Left renal cortex interstitium (tissue), 4 donors: ENCODE measurements around the gene FBN1. TPM values are rescaled to one million over a fixed set of nuclear protein-coding genes. Genes with fewer than 3 reads are reported as not detected.

Experiments used
- DNase-seq, 4 donors: peaks; one replicate each; pipeline ENCODE4 v3.0.0-alpha.2; 2013; ENCODE audit warnings: low read depth in 4 of 4, low spot score in 2 of 4, missing footprints in 1 of 4
- polyA plus RNA-seq, 4 donors: library from polyadenylated mRNA; unstranded; fragments of 120-200 nt; gene quantifications; one replicate each; pipeline ENCODE4 v1.2.1, GENCODE V29; 2013; ENCODE audit not compliant: insufficient read length in 4 of 4

FBN1 gene
- polyA plus RNA-seq, 4 donors: 70.2 to 118 (median 94.7) TPM

DNA sequence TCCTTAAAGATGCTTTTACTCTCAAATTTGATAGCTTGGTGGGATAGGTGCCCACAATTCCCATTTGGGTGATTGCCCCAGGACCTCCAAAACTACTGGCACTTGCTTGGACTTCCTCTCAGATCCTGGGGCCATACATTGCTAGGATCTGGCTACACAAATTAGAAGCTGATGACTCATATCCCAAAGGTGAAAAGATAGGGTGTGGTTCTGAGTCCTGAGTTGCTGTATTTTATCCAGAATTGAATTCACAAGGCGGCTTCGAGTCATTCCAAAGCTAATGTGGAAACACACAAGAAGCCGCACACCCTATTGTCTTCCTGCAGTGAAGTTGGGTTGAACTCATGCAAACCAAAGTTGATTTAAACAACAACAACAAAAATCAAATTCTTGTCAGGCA, 260.9 kb downstream of the FBN1 start:
- DNase-seq: no peak

DNA sequence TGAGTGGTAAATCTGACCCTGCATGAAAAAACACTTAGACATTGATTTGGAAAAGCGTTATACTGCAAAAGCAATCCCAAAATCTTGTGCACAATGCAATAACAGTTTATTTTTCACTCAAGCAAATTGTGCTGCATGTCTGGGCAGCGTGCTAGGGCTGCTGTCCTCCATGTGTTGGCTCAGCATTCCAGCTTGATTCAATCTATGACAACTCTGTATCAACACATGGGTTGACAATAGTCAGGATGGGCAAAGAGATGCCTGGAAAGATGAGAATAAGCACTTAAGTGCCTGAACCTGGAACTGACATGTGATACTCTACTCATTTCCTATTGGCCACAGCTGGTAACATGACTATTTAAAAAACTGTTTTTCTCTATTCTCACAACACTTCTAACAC, 262.5 kb downstream of the FBN1 start:
- no peak for DNase-seq

DNA sequence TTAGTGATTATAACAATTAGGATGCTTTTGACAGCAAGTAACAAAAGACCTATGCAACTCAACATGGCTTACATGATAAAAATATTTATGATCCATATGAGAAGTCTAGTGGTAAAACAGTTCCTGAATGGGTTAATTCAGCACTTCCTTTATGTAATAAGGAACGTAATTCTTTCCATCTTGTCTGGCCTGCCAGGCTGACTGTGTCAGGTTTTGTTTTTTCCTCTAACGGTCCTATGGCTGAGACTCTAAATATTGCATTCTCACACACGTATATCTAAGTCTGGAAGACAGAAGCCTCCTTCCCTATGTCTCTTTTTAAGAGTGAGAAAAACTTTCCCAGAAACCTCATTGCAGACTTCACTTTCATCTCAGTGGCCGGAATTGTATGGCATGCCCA, 263.6 kb downstream of the FBN1 start:
- no peak for DNase-seq

DNA sequence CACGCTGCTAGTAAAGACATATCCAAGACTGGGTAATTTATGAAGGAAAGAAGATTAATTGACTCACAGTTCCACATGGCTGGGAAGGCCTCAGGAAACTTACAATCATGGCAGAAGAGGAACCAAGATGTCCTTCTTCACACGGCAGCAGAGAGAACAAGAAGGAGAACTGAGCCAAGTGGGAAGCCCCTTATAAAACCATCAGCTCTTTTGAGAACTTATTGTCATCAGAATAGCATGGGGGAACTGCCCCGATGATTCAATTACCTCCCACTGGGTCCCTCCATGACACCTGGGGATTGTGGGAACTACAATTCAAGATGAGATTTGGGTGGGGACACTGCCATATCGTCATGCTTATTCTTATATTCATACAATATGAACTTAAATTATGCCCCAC, 265.3 kb downstream of the FBN1 start:
- DNase-seq: no peak

DNA sequence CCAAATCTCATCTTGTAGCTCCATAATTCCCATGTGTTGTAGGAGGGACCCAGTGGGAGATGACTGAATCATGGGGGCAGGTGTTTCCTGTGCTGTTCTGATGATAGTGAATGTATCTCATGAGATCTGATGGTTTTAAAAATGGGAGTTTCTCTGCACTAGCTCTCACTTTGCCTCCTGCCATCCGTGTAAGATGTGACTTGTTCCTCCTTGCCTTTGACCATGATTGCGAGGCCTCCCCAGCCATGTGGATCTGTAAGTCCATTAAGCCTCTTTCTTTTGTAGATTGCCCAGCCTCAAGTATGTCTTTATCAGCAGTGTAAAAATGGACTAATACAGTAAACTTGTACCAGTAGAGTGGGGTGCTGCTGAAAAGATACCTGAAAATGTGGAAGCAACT, 269.7 kb downstream of the FBN1 start:
- DNase-seq: no peak

DNA sequence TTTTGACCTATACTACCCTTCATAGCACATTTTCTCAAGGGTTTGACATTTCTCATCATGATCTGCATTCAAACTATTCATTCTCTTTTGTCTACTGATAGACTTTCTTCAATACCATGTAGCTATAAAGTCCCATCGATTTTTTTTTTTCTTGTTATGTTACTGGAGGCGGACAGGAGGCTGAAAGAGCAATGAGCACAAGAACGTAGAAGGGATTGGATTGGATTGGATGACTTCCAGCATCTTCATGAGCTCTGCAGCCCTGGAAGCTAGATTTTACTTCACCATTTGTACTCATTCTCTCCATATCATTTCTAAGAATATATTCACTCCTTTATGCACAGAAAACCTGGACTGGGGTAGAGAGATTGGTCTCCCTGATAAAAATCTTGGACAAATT, 271.0 kb downstream of the FBN1 start:
- DNase-seq: no peak

DNA sequence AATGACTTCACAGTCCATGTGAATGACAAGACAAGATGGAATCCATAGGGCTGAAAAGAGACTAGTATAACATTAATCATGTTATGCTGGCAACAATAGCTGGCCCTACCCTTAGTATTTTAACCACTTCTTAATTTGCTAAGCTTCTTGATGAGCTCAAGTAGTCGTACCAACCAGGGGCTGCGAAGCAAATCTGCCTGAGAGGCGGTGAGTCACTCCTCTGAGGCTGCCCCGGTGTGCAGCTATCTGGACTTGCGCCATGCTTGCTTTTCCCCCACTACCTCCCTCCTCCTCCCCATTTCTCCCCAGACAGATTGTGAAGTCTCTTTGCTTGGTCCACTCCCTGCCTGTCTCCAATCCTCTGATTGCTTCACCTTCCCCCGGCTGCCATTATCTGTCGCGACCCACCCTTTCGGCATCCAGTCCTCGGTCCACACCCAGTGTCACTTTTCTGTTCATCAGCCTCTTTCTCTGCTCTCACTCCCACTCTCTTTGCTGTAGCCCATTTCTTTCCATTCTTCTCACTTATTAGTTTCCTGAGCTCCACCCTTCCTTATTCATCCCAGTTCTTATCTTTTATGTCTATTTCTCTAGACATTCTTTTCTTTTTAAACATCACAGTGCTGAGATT, 271.6 kb downstream of the FBN1 start:
- no peak for DNase-seq

DNA sequence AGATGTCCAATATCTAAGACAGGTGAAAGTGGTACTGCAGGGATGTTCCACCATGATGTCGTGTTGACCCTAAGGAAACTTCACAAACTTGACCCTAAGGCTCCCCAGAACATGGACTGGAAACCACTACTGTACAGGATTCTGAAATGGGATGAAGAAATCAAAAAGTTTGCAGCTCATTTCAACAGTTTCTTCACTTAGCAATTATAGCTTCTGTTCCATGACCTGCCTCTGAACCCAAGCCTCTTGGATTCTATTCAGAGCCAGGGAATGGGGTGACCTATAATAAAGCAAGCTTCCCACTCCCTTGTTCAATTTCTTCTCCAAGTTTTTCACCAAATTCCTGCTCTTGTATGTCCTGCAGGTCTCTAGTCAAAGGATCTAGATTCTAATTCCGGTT, 273.5 kb downstream of the FBN1 start:
- DNase-seq: no peak

DNA sequence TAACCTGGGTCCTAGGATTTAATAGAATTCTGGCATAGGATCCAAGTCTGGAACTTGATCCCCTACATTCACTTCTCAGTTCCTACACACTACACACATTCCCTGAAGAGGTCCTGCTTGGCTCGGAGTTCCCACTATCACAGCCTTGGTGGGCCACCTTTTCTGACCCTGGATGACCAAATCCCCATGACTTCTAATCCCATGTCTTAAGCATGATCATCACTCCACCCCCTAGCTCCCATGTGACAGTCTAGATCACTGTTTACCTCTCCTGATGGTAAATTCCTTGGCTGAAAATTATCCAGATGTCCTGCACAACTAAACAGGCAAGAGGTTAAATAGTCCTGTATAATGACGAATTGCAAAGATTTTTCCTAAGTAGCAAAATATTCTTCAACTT, 274.0 kb downstream of the FBN1 start:
- DNase-seq: no peak

DNA sequence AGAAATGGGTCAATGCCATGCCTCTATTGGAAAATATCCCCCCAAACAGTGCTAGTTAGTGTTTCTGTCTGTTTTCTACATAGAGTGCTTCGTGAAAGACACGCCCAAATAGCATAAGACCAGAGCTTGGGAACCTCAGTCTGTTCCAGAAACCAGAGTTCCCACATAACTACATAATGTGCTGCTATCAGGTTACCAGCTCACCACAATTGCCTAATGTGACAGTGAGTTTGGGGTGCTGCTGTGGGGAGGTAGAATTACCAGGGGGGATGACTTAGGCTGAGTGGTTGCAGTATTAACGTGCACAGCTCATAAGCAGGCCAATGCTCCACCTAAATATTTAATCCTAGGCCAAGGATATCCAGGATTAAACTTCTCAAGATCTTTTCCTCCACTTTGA, 275.0 kb downstream of the FBN1 start:
- no peak for DNase-seq

DNA sequence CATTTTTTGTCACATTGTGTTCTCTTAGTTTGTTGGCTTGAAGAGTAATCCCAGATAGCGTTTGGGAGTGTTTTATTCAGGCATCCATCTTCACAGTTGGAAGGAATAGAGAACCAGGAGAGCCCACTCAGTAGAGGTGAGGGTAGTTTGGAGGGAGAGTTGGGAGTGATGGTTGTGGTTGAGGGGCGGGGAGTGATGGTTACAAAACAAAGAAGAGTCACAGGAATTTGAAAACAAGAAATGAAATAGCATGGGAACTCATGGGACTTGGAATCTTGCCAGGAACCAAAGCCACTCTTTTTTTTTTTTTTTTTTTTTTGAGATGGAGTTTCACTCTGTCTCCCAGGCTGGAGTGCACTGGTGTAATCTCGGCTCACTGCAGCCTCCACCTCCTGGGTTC, 278.0 kb downstream of the FBN1 start:
- DNase-seq: no peak

DNA sequence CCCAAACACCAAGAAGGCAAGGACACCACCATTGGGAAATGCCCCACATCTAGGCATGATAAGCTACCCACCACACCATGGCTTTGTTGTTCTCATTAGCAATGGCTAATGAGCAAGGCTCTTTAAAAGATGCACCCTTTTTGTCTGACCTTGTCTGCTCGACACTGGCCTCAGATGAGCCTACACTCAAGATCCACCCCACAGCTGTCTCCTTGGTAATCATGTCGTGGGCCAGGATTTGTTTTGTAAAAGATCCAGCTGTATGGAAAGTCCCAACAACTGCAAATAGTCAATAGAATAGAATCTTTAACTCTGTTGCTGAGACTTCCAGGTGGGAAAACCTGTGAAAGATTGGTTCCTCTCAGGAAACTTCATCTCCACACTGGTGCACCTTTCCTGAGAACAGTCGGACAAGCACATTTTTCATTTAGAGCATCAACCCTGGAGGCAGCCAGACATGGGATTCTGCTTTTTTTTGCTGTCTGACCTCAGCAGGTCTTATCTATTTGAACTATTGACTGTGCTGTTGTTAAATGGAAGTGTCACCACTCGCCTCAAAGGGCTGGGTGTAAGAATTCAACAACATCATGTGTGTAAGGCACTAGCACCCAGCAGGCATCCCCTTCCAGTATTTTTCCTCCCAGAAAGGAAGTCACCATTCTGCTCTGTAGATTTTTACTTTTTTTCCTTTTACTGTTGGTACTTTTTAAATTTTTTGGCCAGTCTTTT, 278.8 kb downstream of the FBN1 start:
- DNase-seq: no peak

DNA sequence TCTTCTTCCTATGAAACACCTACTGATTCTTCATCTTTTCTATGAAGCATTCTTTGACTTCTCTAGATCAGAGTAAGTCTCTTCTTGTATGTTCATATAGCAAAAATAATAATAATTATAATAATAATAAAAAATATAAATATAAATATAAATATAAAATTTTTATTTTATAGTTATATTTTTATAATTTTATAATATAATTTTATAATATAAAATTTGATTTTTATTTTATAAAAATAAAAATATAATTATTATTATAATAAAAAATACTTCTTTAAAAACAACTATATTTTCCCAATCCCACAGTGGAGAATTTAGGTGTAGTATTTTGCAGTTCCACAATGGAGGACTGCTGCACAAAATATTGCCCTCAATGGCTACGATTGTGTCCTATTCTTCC, 279.9 kb downstream of the FBN1 start:
- DNase-seq: no peak

DNA sequence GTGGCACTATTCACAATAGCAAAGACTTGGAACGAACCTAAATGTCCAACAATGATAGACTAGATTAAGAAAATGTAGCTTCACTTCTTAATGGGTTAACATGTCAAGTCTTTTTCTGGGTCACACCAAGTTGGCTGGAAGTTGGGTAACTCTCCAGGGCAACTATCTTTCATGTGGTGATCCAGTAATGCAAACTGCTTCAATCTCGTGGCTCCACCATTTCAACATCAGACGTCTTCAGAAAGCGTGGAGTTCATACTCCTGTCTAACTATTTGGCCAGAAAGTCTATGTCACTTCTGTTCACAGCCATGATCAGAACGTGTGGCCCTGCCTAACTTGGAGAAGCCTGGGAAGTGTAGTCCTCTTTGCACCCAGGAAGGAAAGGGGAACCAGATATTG, 282.0 kb downstream of the FBN1 start:
- DNase-seq: no peak

DNA sequence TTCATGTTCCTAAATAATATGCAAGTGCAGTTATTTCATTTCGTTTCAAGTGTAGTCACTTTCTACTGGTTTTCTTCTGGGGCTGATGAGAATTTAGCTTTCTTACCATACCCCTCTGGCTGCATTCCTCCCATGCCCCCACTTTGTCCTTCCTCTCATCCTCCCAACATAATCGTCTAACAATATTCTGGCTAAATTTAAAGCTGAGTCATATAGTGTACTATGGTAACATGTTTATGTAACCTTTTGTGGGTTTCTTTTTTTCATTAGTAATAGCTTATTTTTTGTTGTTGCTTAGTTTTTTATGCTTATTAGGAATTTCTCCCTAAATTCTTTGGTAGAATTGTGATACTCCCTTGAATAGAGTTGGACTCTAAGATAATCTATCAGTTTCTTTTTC, 283.8 kb downstream of the FBN1 start:
- DNase-seq: no peak

DNA sequence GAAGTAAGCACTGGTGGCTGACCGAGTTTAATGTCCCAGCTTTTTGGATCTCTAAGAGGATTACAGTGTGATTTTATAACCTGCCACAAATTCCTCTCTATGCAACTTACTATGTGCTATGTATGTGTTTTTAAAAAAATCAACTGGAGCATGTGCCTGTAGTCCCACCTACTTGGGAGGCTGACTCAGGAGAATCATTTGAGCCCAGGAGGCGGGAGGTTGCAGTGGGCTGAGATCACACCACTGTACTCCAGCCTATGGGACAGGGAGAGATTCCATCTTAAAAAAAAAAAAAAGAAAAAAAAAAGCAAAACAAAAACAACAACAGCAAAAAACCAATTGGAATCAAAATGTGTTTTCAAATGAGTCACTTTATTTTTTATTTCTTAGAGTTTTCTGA, 284.7 kb downstream of the FBN1 start:
- no peak for DNase-seq

Other genes starting within 250 kb of the FBN1 start
- 10 to 100 TPM in 2 of 4 donors, 1 to 10 TPM in 2; 4.7 to 11.2 (median 8.4) TPM for gene CEP152, start 165.4 kb upstream of the FBN1 start, polyA plus RNA-seq
- 100 to 1,000 TPM; 314 to 382 (median 329) TPM for gene EID1, start 232.4 kb upstream of the FBN1 start, polyA plus RNA-seq